Keratinocyte (primary cell): Measurements from ENCODE around the gene SP6. TPM values are rescaled to one million over a fixed set of nuclear protein-coding genes. Genes with fewer than 3 reads are reported as not detected.

Experiments
- DNase-seq: peaks from one replicate; pipeline ENCODE4 v3.0.0-alpha.2; 2011; ENCODE audit warnings: low read depth, missing footprints, low spot score
- FAIRE-seq: peaks from 2 replicates; lab custom pipeline; 2011; peaks lifted over from hg19 to GRCh38; lab: Jason Lieb, UNC
- H2AFZ ChIP-seq: 2 replicates; pipeline ENCODE4 v1.6.0; 2012; ENCODE audit warnings: low read length, control low read depth, inconsistent platforms; ENCODE audit not compliant: control insufficient read depth
- H3K27ac ChIP-seq: 2 replicates; pipeline ENCODE4 v1.5.1; 2011; ENCODE audit warnings: low read length; ENCODE audit not compliant: control insufficient read depth, insufficient read depth
- H3K27me3 ChIP-seq: 3 replicates; pipeline ENCODE4 v1.6.0; 2011; ENCODE audit warnings: low read length; ENCODE audit not compliant: control insufficient read depth, insufficient read depth; ENCODE audit errors: extremely low read depth
- H3K36me3 ChIP-seq, 2 experiments: 2 replicates in 1 of 2; 3 replicates in 1 of 2; pipeline ENCODE4 v1.5.1; 2011; ENCODE audit warnings: low read length in 2 of 2, mild to moderate bottlenecking in 1 of 2; ENCODE audit not compliant: control insufficient read depth in 2 of 2, insufficient read depth in 2 of 2; ENCODE audit errors: extremely low read depth in 1 of 2
- H3K4me1 ChIP-seq: 3 replicates; pipeline ENCODE4 v1.5.1; 2011; ENCODE audit warnings: low read length; ENCODE audit not compliant: control insufficient read depth, insufficient read depth; ENCODE audit errors: extremely low read depth
- H3K4me2 ChIP-seq: 3 replicates; pipeline ENCODE4 v1.6.0; 2011; ENCODE audit warnings: low read depth, low read length; ENCODE audit not compliant: control insufficient read depth, insufficient read depth; ENCODE audit errors: extremely low read depth
- H3K4me3 ChIP-seq, 3 experiments: fragments of 200-600 bp in 1 of 3; sonication (generic) in 1 of 3; 2 replicates in 2 of 3; 3 replicates in 1 of 3; pipeline ENCODE4 v1.5.1; 2011 to 2016; ENCODE audit warnings: low read length in 3 of 3, mild to moderate bottlenecking in 3 of 3, control low read depth in 2 of 3, inconsistent platforms in 1 of 3, low read depth in 1 of 3, mixed read lengths in 1 of 3, mixed run types in 1 of 3, moderate library complexity in 1 of 3; ENCODE audit not compliant: control insufficient read depth in 2 of 3, insufficient read depth in 2 of 3; ENCODE audit errors: extremely low read depth in 1 of 3
- H3K79me2 ChIP-seq: 2 replicates; pipeline ENCODE4 v1.6.0; 2012; ENCODE audit warnings: low read length; ENCODE audit not compliant: control insufficient read depth, insufficient read depth
- H3K9ac ChIP-seq: 3 replicates; pipeline ENCODE4 v1.6.0; 2011; ENCODE audit warnings: low read length; ENCODE audit not compliant: control insufficient read depth, insufficient read depth; ENCODE audit errors: extremely low read depth
- H3K9me1 ChIP-seq: 3 replicates; pipeline ENCODE4 v1.6.0; 2011; ENCODE audit warnings: low read length; ENCODE audit not compliant: control insufficient read depth, insufficient read depth; ENCODE audit errors: extremely low read depth
- H3K9me3 ChIP-seq: 2 replicates; pipeline ENCODE4 v1.5.1; 2012; ENCODE audit warnings: low read depth, low read length; ENCODE audit not compliant: control insufficient read depth
- H4K20me1 ChIP-seq: 3 replicates; pipeline ENCODE4 v1.6.0; 2011; ENCODE audit warnings: low read length; ENCODE audit not compliant: control insufficient read depth, insufficient read depth; ENCODE audit errors: extremely low read depth
- EZH2 ChIP-seq: IDR thresholded peaks from one replicate; pipeline ENCODE4 v1.6.1; 2012; ENCODE audit warnings: inconsistent platforms, mild to moderate bottlenecking, low read length, moderate library complexity
- dilution Hi-C: fragments of 300-500 bp; cut with MboI; formaldehyde crosslinking; loops from one replicate; pipeline ENCODE4 v1.7.0; 2020; ENCODE audit warnings: low sequenced_read_pairs; ENCODE audit not compliant: extremely low pct_ligation_motif_present
- polyA plus RNA-seq, 5 experiments: library from polyadenylated mRNA; depleted of rRNA in 3 of 5; stranded (reverse) in 3 of 5; stranded (forward) in 1 of 5; unstranded in 1 of 5; fragments of >200 nt; gene quantifications; 1 replicate in 1 of 5; 2 replicates in 3 of 5; 3 replicates in 1 of 5; pipeline versions ENCODE4 v1.2.1 to v1.2.3, GENCODE V29; 2011 to 2012; ENCODE audit warnings: missing spikeins in 2 of 5, low read depth in 1 of 5, low replicate concordance in 1 of 5
- TF ChIP-seq, protein P1 (sequence below), 3 experiments: IDR thresholded peaks in 1 of 3; conservative IDR thresholded peaks in 1 of 3; optimal IDR thresholded peaks in 1 of 3; 2 replicates in 2 of 3; 3 replicates in 1 of 3; pipeline versions ENCODE3 to v1.5.1; 2011; ENCODE audit warnings: low read length in 3 of 3, mild to moderate bottlenecking in 3 of 3, moderate library complexity in 2 of 3, control low read depth in 1 of 3, inconsistent platforms in 1 of 3; ENCODE audit not compliant: insufficient read depth in 2 of 3; ENCODE audit errors: extremely low read depth in 1 of 3

Gene SP6
- polyA plus RNA-seq, 1 donor (not counting 4 experiments of a cell fraction or from before 2014, with no cell fraction given): 2.0 TPM

DNA sequence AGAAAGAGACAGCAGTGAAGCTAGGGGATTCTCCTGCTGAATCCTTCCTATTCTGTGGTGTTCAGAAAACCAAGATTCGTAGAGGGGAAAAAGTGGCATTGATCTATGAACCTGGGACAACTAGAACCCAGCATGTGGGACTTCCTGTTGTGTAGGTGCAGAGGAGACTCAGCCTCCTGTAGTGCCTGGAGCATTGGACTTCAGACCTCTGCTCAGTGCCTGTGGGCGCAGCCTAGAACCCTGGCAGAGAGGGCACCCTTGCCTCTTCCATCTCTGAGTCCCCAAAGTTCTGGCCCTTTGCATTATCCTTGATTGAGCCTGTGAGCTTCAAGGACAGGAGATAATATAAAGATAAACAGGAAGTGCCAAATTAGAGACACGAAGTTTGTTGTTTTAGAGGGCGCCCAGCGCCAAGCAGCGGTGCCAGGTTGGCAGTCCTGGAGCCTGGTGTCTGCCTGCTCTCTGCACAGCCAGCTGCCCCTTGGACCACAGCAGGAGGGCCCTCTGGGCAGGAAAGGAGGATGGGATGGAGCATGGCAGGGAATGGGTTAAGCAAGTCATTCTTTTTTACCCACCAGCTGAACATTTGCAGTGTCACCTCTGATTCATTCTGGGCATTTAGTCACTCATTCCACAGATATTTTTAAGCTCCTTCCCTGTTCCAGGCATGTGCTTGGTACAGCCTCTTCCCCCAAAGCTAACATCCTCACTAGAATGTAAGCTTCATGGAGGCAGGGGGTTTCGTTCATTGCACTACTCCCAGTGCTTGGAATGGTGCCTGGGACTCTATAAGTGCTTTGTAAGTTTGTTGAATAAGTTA is 11.9 kb upstream of the SP6 start:
- peak; percentile 38 for DNase-seq
- peak overlapping the region; percentile 65 for H3K27ac ChIP-seq
- H3K4me3 ChIP-seq: no peak overlapping the region
- H3K27me3 ChIP-seq: no peaks in the 10 kb centered on the region
- peaks cover 24% of the 10 kb centered on the region for H3K4me1 ChIP-seq
- no peak for TF ChIP-seq EZH2
- TF ChIP-seq, protein P1, sequence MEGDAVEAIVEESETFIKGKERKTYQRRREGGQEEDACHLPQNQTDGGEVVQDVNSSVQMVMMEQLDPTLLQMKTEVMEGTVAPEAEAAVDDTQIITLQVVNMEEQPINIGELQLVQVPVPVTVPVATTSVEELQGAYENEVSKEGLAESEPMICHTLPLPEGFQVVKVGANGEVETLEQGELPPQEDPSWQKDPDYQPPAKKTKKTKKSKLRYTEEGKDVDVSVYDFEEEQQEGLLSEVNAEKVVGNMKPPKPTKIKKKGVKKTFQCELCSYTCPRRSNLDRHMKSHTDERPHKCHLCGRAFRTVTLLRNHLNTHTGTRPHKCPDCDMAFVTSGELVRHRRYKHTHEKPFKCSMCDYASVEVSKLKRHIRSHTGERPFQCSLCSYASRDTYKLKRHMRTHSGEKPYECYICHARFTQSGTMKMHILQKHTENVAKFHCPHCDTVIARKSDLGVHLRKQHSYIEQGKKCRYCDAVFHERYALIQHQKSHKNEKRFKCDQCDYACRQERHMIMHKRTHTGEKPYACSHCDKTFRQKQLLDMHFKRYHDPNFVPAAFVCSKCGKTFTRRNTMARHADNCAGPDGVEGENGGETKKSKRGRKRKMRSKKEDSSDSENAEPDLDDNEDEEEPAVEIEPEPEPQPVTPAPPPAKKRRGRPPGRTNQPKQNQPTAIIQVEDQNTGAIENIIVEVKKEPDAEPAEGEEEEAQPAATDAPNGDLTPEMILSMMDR (optimal IDR thresholded peaks at IDR 0.05 in 1 of 3, IDR thresholded peaks at IDR 0.05 in 1 of 3, conservative IDR thresholded peaks at IDR 0.05 in 1 of 3; ENCODE audit: extremely low read depth in 1 of 3, insufficient read depth in 2 of 3, low read length in 3 of 3): no peak
- peak overlapping the region; percentile 0 for H3K9ac ChIP-seq
- peak overlapping the region; percentile 80 for H2AFZ ChIP-seq
- no peaks in the 10 kb centered on the region for H3K79me2 ChIP-seq
- H3K36me3 ChIP-seq: no peaks in the 10 kb centered on the region
- H4K20me1 ChIP-seq: no peaks in the 10 kb centered on the region
- peak overlapping the region; percentile 33 for H3K4me2 ChIP-seq
- H3K9me1 ChIP-seq: no peaks in the 10 kb centered on the region
- H3K9me3 ChIP-seq: no peaks in the 10 kb centered on the region
- peak; percentile 99 for FAIRE-seq
- dilution Hi-C loops: no loop called here

DNA sequence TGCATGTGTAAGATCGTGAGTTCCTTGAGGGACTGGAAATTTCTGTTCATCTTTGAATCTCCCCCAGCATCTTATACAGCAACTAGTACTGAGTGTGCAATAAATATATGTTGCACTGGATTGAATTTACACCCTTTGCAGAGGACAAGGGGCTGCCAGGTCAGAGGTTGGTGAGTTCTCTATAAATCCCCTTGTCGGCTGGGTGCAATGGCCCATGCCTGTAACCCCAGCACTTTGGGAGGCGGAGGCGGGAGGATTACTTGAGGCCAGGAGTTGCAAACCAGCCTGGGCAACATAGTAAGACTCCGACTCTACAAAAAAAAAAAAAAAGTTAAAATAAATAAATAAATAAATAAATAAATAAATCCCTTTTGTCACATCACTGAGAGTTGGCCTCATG is 9.4 kb upstream of the SP6 start:
- H3K79me2 ChIP-seq: no peaks in the 10 kb centered on the region
- H2AFZ ChIP-seq: no peak overlapping the region
- H3K9ac ChIP-seq: no peak overlapping the region
- FAIRE-seq: no peak
- dilution Hi-C loops: no loop called here
- H3K4me1 ChIP-seq: peaks cover 24% of the 10 kb centered on the region
- peaks cover 10% of the 10 kb centered on the region for H3K27me3 ChIP-seq
- H4K20me1 ChIP-seq: no peaks in the 10 kb centered on the region
- no peak overlapping the region for H3K4me3 ChIP-seq
- H3K9me3 ChIP-seq: no peaks in the 10 kb centered on the region
- no peaks in the 10 kb centered on the region for H3K36me3 ChIP-seq
- H3K27ac ChIP-seq: no peak overlapping the region
- TF ChIP-seq, protein P1 (optimal IDR thresholded peaks at IDR 0.05 in 1 of 3, IDR thresholded peaks at IDR 0.05 in 1 of 3, conservative IDR thresholded peaks at IDR 0.05 in 1 of 3; ENCODE audit: extremely low read depth in 1 of 3, insufficient read depth in 2 of 3, low read length in 3 of 3): no peak
- no peak for TF ChIP-seq EZH2
- H3K9me1 ChIP-seq: no peaks in the 10 kb centered on the region
- H3K4me2 ChIP-seq: no peak overlapping the region
- DNase-seq: no peak
